Central memory CD8-positive, alpha-beta T cell (primary cell): ENCODE measurements around the gene BRPF3.

Experiments
- ATAC-seq: fragments of 150-1000 bp; cut with Tn5 transposase; replicated peaks from 2 replicates; pipeline ENCODE4 v1.10.0; 2022; ENCODE audit warnings: mild to moderate bottlenecking, moderate FRiP score, moderate number of reproducible peaks; ENCODE audit not compliant: poor library complexity, severe bottlenecking; ENCODE audit errors: extremely low read depth
- DNase-seq, 2 donors: peaks; one replicate each; pipeline ENCODE4 v3.0.0; 2021; ENCODE audit warnings: low spot score in 2 of 2
- H3K27ac Mint-ChIP-seq: one replicate; pipeline ENCODE4 v1.8.0; 2022; ENCODE audit warnings: low read depth, mild to moderate bottlenecking, moderate library complexity, mixed read lengths
- H3K27me3 Mint-ChIP-seq: one replicate; pipeline ENCODE4 v1.8.0; 2022; ENCODE audit warnings: mixed read lengths
- H3K36me3 Mint-ChIP-seq: one replicate; pipeline ENCODE4 v1.8.0; 2022; ENCODE audit warnings: mild to moderate bottlenecking, moderate library complexity, mixed read lengths; ENCODE audit not compliant: insufficient read depth
- H3K4me1 Mint-ChIP-seq: one replicate; pipeline ENCODE4 v1.8.0; 2022; ENCODE audit warnings: mixed read lengths
- H3K4me3 Mint-ChIP-seq: one replicate; pipeline ENCODE4 v1.8.0; 2022; ENCODE audit warnings: mild to moderate bottlenecking, moderate library complexity, mixed read lengths
- H3K9me3 Mint-ChIP-seq: one replicate; pipeline ENCODE4 v1.8.0; 2022; ENCODE audit warnings: mixed read lengths

Gene BRPF3

GRCh38 chr6:36196113-36196879 lies at the start of gene BRPF3:
Gene BRPF3, plus strand, starts transcription at chr6:36196744. Its CDS starts 3,579 bp downstream, at chr6:36200323.
- Mint-ChIP-seq H3K9me3 (no peaks in the 10 kb centered on the region), H3K4me1 (peaks cover 30% of the 10 kb centered on the region)
- DNase-seq = peak; percentile 64 to 65

GRCh38 chr6:36147294-36147693 lies 49.2 kb upstream of the BRPF3 start:
- no peak for DNase-seq
- peaks cover 18% of the 10 kb centered on the region for H3K4me1 Mint-ChIP-seq
- H3K9me3 Mint-ChIP-seq = no peaks in the 10 kb centered on the region
- no peaks in the 10 kb centered on the region for H3K27me3 Mint-ChIP-seq
- ATAC-seq = no peak
- H3K27ac Mint-ChIP-seq = no peak overlapping the region
- H3K4me3 Mint-ChIP-seq = no peak overlapping the region
- H3K36me3 Mint-ChIP-seq = peaks cover 4% of the 10 kb centered on the region

More at GRCh38 chr6:36196113-36196879, at the start of gene BRPF3:
- H3K27ac Mint-ChIP-seq = peak within 1 kb of the TSS; percentile 81
- H3K4me3 Mint-ChIP-seq = peak within 1 kb of the TSS; percentile 85
- peak; percentile 66 for ATAC-seq
- H3K27me3 Mint-ChIP-seq = no peaks in the 10 kb centered on the region
- H3K36me3 Mint-ChIP-seq = peaks cover 9% of the 10 kb centered on the region

- Mint-ChIP-seq H3K27ac (no peak overlapping the region), H3K9me3 (no peaks in the 10 kb centered on the region), H3K4me3 (no peak overlapping the region), H3K4me1 (peaks cover 15% of the 10 kb centered on the region), H3K36me3 (peaks cover 3% of the 10 kb centered on the region), H3K27me3 (no peaks in the 10 kb centered on the region)
- ATAC-seq = no peak
- no peak for DNase-seq
Observed at GRCh38 chr6:36149476-36149875, 47.1 kb upstream of the BRPF3 start.

GRCh38 chr6:36150283-36150682 lies 46.3 kb upstream of the BRPF3 start:
- no peaks in the 10 kb centered on the region for H3K9me3 Mint-ChIP-seq
- H3K36me3 Mint-ChIP-seq = peaks cover 3% of the 10 kb centered on the region
- ATAC-seq (no peak), DNase-seq (no peak)
- no peak overlapping the region for H3K27ac Mint-ChIP-seq
- peaks cover 15% of the 10 kb centered on the region for H3K4me1 Mint-ChIP-seq
- H3K27me3 Mint-ChIP-seq = no peaks in the 10 kb centered on the region
- no peak overlapping the region for H3K4me3 Mint-ChIP-seq

GRCh38 chr6:36154286-36154685 lies 42.3 kb upstream of the BRPF3 start:
- H3K36me3 Mint-ChIP-seq = peaks cover 1% of the 10 kb centered on the region
- ATAC-seq (no peak), DNase-seq (no peak)
- no peak overlapping the region for H3K4me3 Mint-ChIP-seq
- no peak overlapping the region for H3K27ac Mint-ChIP-seq
- H3K9me3 Mint-ChIP-seq = peaks cover 6% of the 10 kb centered on the region
- no peaks in the 10 kb centered on the region for H3K4me1 Mint-ChIP-seq
- H3K27me3 Mint-ChIP-seq = no peaks in the 10 kb centered on the region

- H3K9me3 Mint-ChIP-seq = peaks cover 6% of the 10 kb centered on the region
- no peak overlapping the region for H3K27ac Mint-ChIP-seq
- peaks cover 1% of the 10 kb centered on the region for H3K36me3 Mint-ChIP-seq
- H3K27me3 Mint-ChIP-seq = no peaks in the 10 kb centered on the region
- no peaks in the 10 kb centered on the region for H3K4me1 Mint-ChIP-seq
- DNase-seq (no peak), ATAC-seq (no peak)
- H3K4me3 Mint-ChIP-seq = no peak overlapping the region
Observed at GRCh38 chr6:36155662-36156061, 40.9 kb upstream of the BRPF3 start.

GRCh38 chr6:36160147-36160760 lies 36.3 kb upstream of the BRPF3 start:
- no peaks in the 10 kb centered on the region for H3K4me1 Mint-ChIP-seq
- ATAC-seq (no peak), DNase-seq (no peak)

GRCh38 chr6:36169023-36170007 lies 27.2 kb upstream of the BRPF3 start:
- no peaks in the 10 kb centered on the region for H3K27me3 Mint-ChIP-seq
- no peaks in the 10 kb centered on the region for H3K9me3 Mint-ChIP-seq
- peaks cover 18% of the 10 kb centered on the region for H3K4me1 Mint-ChIP-seq
- DNase-seq (no peak), ATAC-seq (no peak)
- no peak overlapping the region for H3K4me3 Mint-ChIP-seq
- H3K27ac Mint-ChIP-seq = peak overlapping the region; percentile 63
- peaks cover 1% of the 10 kb centered on the region for H3K36me3 Mint-ChIP-seq

More at GRCh38 chr6:36160147-36160760, 36.3 kb upstream of the BRPF3 start:
- Mint-ChIP-seq H3K27ac (no peak overlapping the region), H3K27me3 (no peaks in the 10 kb centered on the region), H3K36me3 (peaks cover 1% of the 10 kb centered on the region), H3K9me3 (peaks cover 6% of the 10 kb centered on the region), H3K4me3 (no peak overlapping the region)

GRCh38 chr6:36170704-36171103 lies 25.8 kb upstream of the BRPF3 start:
- Mint-ChIP-seq H3K4me3 (no peak overlapping the region), H3K27ac (no peak overlapping the region), H3K9me3 (no peaks in the 10 kb centered on the region), H3K4me1 (peaks cover 18% of the 10 kb centered on the region), H3K36me3 (peaks cover 1% of the 10 kb centered on the region), H3K27me3 (no peaks in the 10 kb centered on the region)
- DNase-seq (no peak), ATAC-seq (no peak)

GRCh38 chr6:36171573-36171972 lies 25.0 kb upstream of the BRPF3 start:
- Mint-ChIP-seq H3K36me3 (peaks cover 1% of the 10 kb centered on the region), H3K27ac (no peak overlapping the region), H3K4me3 (no peak overlapping the region), H3K27me3 (no peaks in the 10 kb centered on the region), H3K9me3 (no peaks in the 10 kb centered on the region), H3K4me1 (peaks cover 18% of the 10 kb centered on the region)
- no peak for ATAC-seq
- DNase-seq = no peak

- DNase-seq (no peak), ATAC-seq (no peak)
- Mint-ChIP-seq H3K27me3 (no peaks in the 10 kb centered on the region), H3K9me3 (peaks cover 7% of the 10 kb centered on the region), H3K36me3 (no peaks in the 10 kb centered on the region), H3K4me3 (no peak overlapping the region), H3K4me1 (no peaks in the 10 kb centered on the region), H3K27ac (no peak overlapping the region)
Observed at GRCh38 chr6:36177166-36177565, 19.4 kb upstream of the BRPF3 start.

- Mint-ChIP-seq H3K27ac (no peak overlapping the region), H3K9me3 (peaks cover 13% of the 10 kb centered on the region), H3K27me3 (no peaks in the 10 kb centered on the region), H3K4me1 (no peaks in the 10 kb centered on the region), H3K4me3 (no peak overlapping the region), H3K36me3 (no peaks in the 10 kb centered on the region)
- no peak for ATAC-seq
- DNase-seq = no peak
Observed at GRCh38 chr6:36178544-36178943, 18.0 kb upstream of the BRPF3 start.
